Lung (tissue), 12 donors: ENCODE data around the gene CA10. TPM values are rescaled to one million over a fixed set of nuclear protein-coding genes. Genes with fewer than 3 reads are reported as not detected.

Experiments
- ATAC-seq: fragments of 200-7000 bp; cut with Tn5 transposase; one replicate; pipeline ENCODE4 v1.9.1; 2020; ENCODE audit warnings: moderate number of reproducible peaks; ENCODE audit not compliant: insufficient read depth, low FRiP score
- DNase-seq, 3 donors: peaks; one replicate each; pipeline ENCODE4 v3.0.0-alpha.2; 2013 to 2017
- H3K27ac ChIP-seq, 2 donors: one replicate each; pipeline ENCODE4 v1.5.1; 2013; ENCODE audit warnings: mild to moderate bottlenecking in 2 of 2, moderate library complexity in 2 of 2, control low read depth in 1 of 2, inconsistent platforms in 1 of 2, low read depth in 1 of 2, low read length in 1 of 2
- H3K27me3 ChIP-seq, 3 donors: one replicate each; pipeline ENCODE4 v1.5.1; 2013; ENCODE audit warnings: low read length in 2 of 3; ENCODE audit not compliant: control insufficient read depth in 3 of 3, insufficient read depth in 3 of 3
- H3K36me3 ChIP-seq, 4 donors: one replicate each; pipeline ENCODE4 v1.5.1; 2013; ENCODE audit warnings: low read length in 4 of 4, mild to moderate bottlenecking in 1 of 4, moderate library complexity in 1 of 4; ENCODE audit not compliant: control insufficient read depth in 4 of 4, insufficient read depth in 4 of 4
- H3K4me1 ChIP-seq, 5 donors: one replicate each; pipeline ENCODE4 v1.5.1; 2013; ENCODE audit warnings: low read length in 5 of 5, mild to moderate bottlenecking in 2 of 5, moderate library complexity in 1 of 5; ENCODE audit not compliant: control insufficient read depth in 5 of 5, insufficient read depth in 5 of 5
- H3K4me3 ChIP-seq: one replicate; pipeline ENCODE4 v1.5.1; 2013; ENCODE audit warnings: mild to moderate bottlenecking, control low read depth, moderate library complexity
- H3K9ac ChIP-seq, 2 donors: one replicate each; pipeline ENCODE4 v1.5.1; 2013; ENCODE audit warnings: low read length in 2 of 2, control low read depth in 1 of 2; ENCODE audit not compliant: insufficient read depth in 1 of 2
- H3K9me3 ChIP-seq, 4 donors: one replicate each; pipeline ENCODE4 v1.5.1; 2013; ENCODE audit warnings: low read length in 3 of 4, mild to moderate bottlenecking in 1 of 4, moderate library complexity in 1 of 4; ENCODE audit not compliant: control insufficient read depth in 4 of 4, insufficient read depth in 3 of 4
- WGBS, 2 donors: extraction: QIAGEN DNeasy Blood & Tissue Kit; methylation state at CpG; one replicate each; pipeline ENCODE4 v1.1.7; 2013; 5-methylcytosine and 5-hydroxymethylcytosine counted together
- polyA plus RNA-seq, 2 donors: library from polyadenylated mRNA; stranded (reverse); fragments of 200-250 nt; gene quantifications; one replicate each; pipeline ENCODE4 v1.2.1, GENCODE V29; 2013
- total RNA-seq, 2 donors: library from RNA; depleted of rRNA in 1 of 2; stranded (reverse); fragments of >200 nt in 1 of 2; gene quantifications; one replicate each; pipeline ENCODE4 v1.2.1, GENCODE V29; 2014 to 2021
- TF ChIP-seq, protein P1 (sequence below): IDR thresholded peaks from 2 replicates; pipeline ENCODE4 v1.5.1; 2012; ENCODE audit warnings: mild to moderate bottlenecking; ENCODE audit errors: control extremely low read depth, extremely low read depth
- donor health status: control.
- donor health status: control.
- donor health status: Bipolar disorder and iron deficiency.
- donor health status: healthy.
- donor health status: DM: yes; HTN: yes; CAD: no.

Gene CA10
- total and polyA plus RNA-seq, 4 donors, result 0.04 to 0.17 TPM; not detected in 2

DNA sequence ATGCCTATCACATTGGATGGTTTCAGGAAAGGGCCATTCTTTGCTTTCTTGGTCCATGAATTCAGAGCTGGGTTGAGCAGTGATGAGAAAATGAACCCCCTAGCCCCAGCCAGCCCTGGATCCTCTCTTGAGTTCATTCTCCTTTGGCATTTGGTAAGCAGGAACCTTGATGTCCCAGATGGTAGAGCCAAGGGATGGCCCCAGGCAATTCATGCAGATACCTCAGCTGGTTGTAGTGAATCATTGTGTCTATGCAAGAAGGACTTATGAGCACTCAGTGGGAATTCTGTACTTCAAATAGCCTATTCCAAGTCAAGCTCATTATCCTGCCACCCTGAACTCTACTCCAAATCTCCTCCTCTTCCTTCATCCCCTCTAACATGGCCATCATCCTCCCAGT lies 485.4 kb downstream of the CA10 start:
- Histone ChIP-seq H3K27me3 (peaks cover 0 to 3% (median 0%) of the 10 kb centered on the region in 3 donors), H3K9ac (no peak overlapping the region), H3K36me3 (no peaks in the 10 kb centered on the region), H3K27ac (no peak overlapping the region), H3K9me3 (peaks cover 0 to 3% (median 0%) of the 10 kb centered on the region in 4 donors), H3K4me3 (no peak overlapping the region), H3K4me1 (no peaks in the 10 kb centered on the region)
- no peak for ATAC-seq
- no peak for DNase-seq
- TF ChIP-seq, protein P1, sequence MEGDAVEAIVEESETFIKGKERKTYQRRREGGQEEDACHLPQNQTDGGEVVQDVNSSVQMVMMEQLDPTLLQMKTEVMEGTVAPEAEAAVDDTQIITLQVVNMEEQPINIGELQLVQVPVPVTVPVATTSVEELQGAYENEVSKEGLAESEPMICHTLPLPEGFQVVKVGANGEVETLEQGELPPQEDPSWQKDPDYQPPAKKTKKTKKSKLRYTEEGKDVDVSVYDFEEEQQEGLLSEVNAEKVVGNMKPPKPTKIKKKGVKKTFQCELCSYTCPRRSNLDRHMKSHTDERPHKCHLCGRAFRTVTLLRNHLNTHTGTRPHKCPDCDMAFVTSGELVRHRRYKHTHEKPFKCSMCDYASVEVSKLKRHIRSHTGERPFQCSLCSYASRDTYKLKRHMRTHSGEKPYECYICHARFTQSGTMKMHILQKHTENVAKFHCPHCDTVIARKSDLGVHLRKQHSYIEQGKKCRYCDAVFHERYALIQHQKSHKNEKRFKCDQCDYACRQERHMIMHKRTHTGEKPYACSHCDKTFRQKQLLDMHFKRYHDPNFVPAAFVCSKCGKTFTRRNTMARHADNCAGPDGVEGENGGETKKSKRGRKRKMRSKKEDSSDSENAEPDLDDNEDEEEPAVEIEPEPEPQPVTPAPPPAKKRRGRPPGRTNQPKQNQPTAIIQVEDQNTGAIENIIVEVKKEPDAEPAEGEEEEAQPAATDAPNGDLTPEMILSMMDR, result no peak

DNA sequence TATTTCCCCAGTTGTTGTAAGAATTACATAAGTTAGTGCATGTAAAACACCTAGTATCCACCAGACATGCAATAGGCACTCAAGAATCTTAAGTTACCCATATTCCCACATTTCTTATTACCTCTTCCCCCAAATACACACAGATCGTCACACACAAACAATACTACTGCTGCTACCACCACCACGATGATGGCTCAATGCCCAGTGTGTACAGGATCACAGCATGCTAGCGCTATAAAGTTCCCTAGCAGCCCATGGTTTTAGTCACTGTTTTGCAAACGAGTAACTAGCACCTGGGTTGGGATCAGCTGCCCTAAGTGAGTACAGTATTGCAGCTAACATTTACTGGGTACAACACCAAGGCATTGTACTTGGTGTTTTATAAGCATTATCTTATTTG lies 486.4 kb downstream of the CA10 start:
- no peaks in the 10 kb centered on the region for H3K4me1 ChIP-seq
- H3K36me3 ChIP-seq, result no peaks in the 10 kb centered on the region
- H3K4me3 ChIP-seq, result no peak overlapping the region
- H3K9me3 ChIP-seq, result peaks cover 0 to 3% (median 0%) of the 10 kb centered on the region in 4 donors
- DNase-seq (no peak), ATAC-seq (no peak)
- H3K27me3 ChIP-seq, result peaks cover 0 to 3% (median 0%) of the 10 kb centered on the region in 3 donors
- no peak overlapping the region for H3K27ac ChIP-seq
- WGBS, 2 donors, result 71 to 73% methylated on average over 4 of the region's 4 CpGs
- TF ChIP-seq, protein P1, result no peak
- H3K9ac ChIP-seq, result no peak overlapping the region

- H3K36me3 ChIP-seq, result no peaks in the 10 kb centered on the region
- H3K27me3 ChIP-seq, result peaks cover 0 to 3% (median 0%) of the 10 kb centered on the region in 3 donors
- TF ChIP-seq, protein P1, result no peak
- no peak overlapping the region for H3K27ac ChIP-seq
- peaks cover 0 to 3% (median 0%) of the 10 kb centered on the region in 4 donors for H3K9me3 ChIP-seq
- ATAC-seq (no peak), DNase-seq (no peak)
- H3K4me1 ChIP-seq, result no peaks in the 10 kb centered on the region
- H3K9ac ChIP-seq, result no peak overlapping the region
- WGBS, 2 donors, result 74 to 96% methylated on average over 3 of the region's 3 CpGs
- H3K4me3 ChIP-seq, result no peak overlapping the region
These were observed 487.6 kb downstream of the CA10 start for GRCh38 chr17:51670899-51671298.

DNA sequence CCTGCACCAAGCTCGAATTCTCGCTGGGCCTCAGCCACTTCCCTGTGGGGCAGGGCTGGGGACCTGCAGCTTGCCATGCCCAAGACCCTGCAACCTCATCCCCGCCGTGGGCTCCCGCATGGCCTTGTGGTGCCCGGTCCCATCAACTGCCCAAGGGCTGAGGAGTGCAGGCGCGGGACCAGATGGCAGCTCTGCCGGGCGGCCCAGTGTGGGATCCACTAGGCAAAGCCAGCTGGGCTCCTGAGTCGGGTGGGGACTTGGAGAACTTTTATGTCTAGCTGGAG lies 489.6 kb downstream of the CA10 start:
- H3K9ac ChIP-seq, result no peak overlapping the region
- H3K9me3 ChIP-seq, result peaks cover 0 to 3% (median 0%) of the 10 kb centered on the region in 4 donors
- H3K27ac ChIP-seq, result no peak overlapping the region
- DNase-seq (no peak), ATAC-seq (no peak)
- no peaks in the 10 kb centered on the region for H3K4me1 ChIP-seq
- H3K36me3 ChIP-seq, result no peaks in the 10 kb centered on the region
- TF ChIP-seq, protein P1, result no peak
- no peak overlapping the region for H3K4me3 ChIP-seq
- H3K27me3 ChIP-seq, result peaks cover 0 to 1% (median 0%) of the 10 kb centered on the region in 3 donors
- 89 to 96% methylated on average over 11 of the region's 11 CpGs for WGBS, 2 donors
